ENCODE data around the gene MAP4K1. TPM values are rescaled to one million over a fixed set of nuclear protein-coding genes. Genes with fewer than 3 reads are reported as not detected.

The MAP4K1 gene
- total and polyA plus RNA-seq, 2 of the 13 experiments (the other 11 are each of a cell fraction or from before 2014, with no cell fraction given) = 0.24 to 0.89 TPM

DNA sequence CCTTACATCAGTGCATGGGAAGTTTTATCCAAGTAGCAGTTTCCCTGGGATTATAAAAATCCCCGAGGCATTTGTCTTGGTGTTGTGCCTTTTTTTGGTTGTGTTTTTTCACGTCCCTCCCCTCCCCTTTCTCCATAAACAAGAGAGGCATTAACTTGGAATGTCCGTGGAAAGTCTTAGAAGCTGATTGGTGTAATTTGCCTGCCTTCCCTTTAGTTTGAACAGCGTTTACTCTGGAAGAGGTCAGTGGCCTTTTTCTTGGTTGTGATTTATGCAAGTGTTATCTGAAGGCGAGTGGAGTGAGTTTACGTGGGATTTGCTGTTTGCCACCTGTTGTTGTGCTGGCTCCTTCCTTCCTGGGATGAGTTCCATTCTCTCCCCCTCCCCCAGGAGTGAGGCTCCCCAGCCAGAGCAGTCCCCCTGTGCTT, 36.9 kb upstream of the MAP4K1 start:
- H3K4me3 ChIP-seq (replicated peaks in 1 of 3; ENCODE audit: insufficient read depth in 1 of 3, low read depth in 2 of 3, low read length in 3 of 3) = no peak overlapping the region
- CTCF ChIA-PET (ENCODE audit: low intra/inter-chr PET ratio, low total read pairs) = no interaction called here
- peaks cover 5 to 26% of the 10 kb centered on the region in 2 experiments; a peak in 4 of 5 replicates for H3K36me3 ChIP-seq (replicated peaks in 1 of 2; ENCODE audit: control insufficient read depth in 1 of 2, insufficient read depth in 2 of 2, low read length in 2 of 2)
- peaks cover 68% of the 10 kb centered on the region for H4K20me1 ChIP-seq (ENCODE audit: insufficient read depth, low read length)
- intact Hi-C loops (cut with micrococcal nuclease; ENCODE audit: unreplicated experiment) (loop anchor here (5.0 to 10.0 kb wide), 5 partner anchors 33 to 278 kb away; partner anchors contain the start of genes ECH1, MRPS12 and SARS2), in situ Hi-C loops (cut with HindIII; ENCODE audit: extremely low pct_ligation_motif_present, low pct_unique_long_range_greater_than_20kb) (loop anchor here (5.0 kb wide), 1 partner anchor 48 kb away; no protein-coding TSS in a partner anchor)
- peak overlapping the region; percentile 43 for H3K27ac ChIP-seq (ENCODE audit: extremely low read length, insufficient read depth, low read length)
- WGBS (ENCODE audit: low lambda C conversion rate) = 47% methylated on average over 6 of the region's 6 CpGs
- peak; percentile 49; the same call in 1 of the 2 replicates for TF ChIP-seq RBFOX2 (IDR thresholded peaks at IDR 0.05; ENCODE audit: low read depth, low read length)
- no peak for TF ChIP-seq PTBP1 (IDR thresholded peaks at IDR 0.05; ENCODE audit: low read depth, low read length, poor library complexity, severe bottlenecking)
- TF ChIP-seq GATAD2A (CRISPR knock-in tag; IDR thresholded peaks at IDR 0.05) = peak; percentile 33; the same call in 1 of the 2 replicates
- TF ChIP-seq NFIB (CRISPR knock-in tag; IDR thresholded peaks at IDR 0.05; ENCODE audit: borderline replicate concordance) = no peak
- 0 out of 2 replicates have a peak, but pooled peaks have one; percentile 25 for TF ChIP-seq HMG20A (CRISPR knock-in tag; IDR thresholded peaks at IDR 0.05; ENCODE audit: borderline replicate concordance)
- peaks cover 96% of the 10 kb centered on the region for H3K79me2 ChIP-seq (ENCODE audit: insufficient read depth, low read length)
- DNase-seq (ENCODE audit: low spot score) = no peak
- H3K27me3 ChIP-seq (ENCODE audit: control insufficient read depth in 1 of 2, insufficient read depth in 2 of 2, low read length in 2 of 2) = no peaks in the 10 kb centered on the region; a peak in 1 of 5 replicates
- H3K4me2 ChIP-seq (ENCODE audit: low read depth, low read length) = peak overlapping the region; percentile 94
- BruUV-seq (replicated peaks) = no TSS peak
- POLR2A ChIA-PET = interaction anchor here (0.6 to 3.8 kb wide), 2 partner anchors 32 to 46 kb away, joined by 3 to 28 read pairs; no protein-coding TSS in a partner anchor
- H3K4me1 ChIP-seq (ENCODE audit: insufficient read depth, low read length) = peaks cover 92% of the 10 kb centered on the region
- ATAC-seq = no peak
- no peaks in the 10 kb centered on the region for H3K9me3 ChIP-seq (ENCODE audit: low read length)
- FAIRE-seq = no peak
- peak overlapping the region; percentile 31; the same call in 1 of the 2 replicates for H3K9ac ChIP-seq (ENCODE audit: insufficient read depth, low read depth, low read length)
- H2AFZ ChIP-seq (ENCODE audit: low read length) = no peak overlapping the region

- Histone ChIP-seq H3K36me3 (replicated peaks in 1 of 2; ENCODE audit: control insufficient read depth in 1 of 2, insufficient read depth in 2 of 2, low read length in 2 of 2) (peaks cover 5 to 26% of the 10 kb centered on the region in 2 experiments; a peak in 4 of 5 replicates), H3K79me2 (ENCODE audit: insufficient read depth, low read length) (peaks cover 96% of the 10 kb centered on the region), H3K9ac (ENCODE audit: insufficient read depth, low read depth, low read length) (peak overlapping the region; percentile 99), H3K9me3 (ENCODE audit: low read length) (no peaks in the 10 kb centered on the region), H3K4me1 (ENCODE audit: insufficient read depth, low read length) (peaks cover 77% of the 10 kb centered on the region), H3K27ac (ENCODE audit: extremely low read length, insufficient read depth, low read length) (peak overlapping the region; percentile 92), H3K27me3 (ENCODE audit: control insufficient read depth in 1 of 2, insufficient read depth in 2 of 2, low read length in 2 of 2) (peaks cover 0 to 4% of the 10 kb centered on the region in 2 experiments; a peak in 1 of 5 replicates), H4K20me1 (ENCODE audit: insufficient read depth, low read length) (peaks cover 53% of the 10 kb centered on the region), H3K4me3 (replicated peaks in 1 of 3; ENCODE audit: insufficient read depth in 1 of 3, low read depth in 2 of 3, low read length in 3 of 3) (peak overlapping the region; percentile 12 to 49 (median 17); a peak in 4 of 6 replicates), H3K4me2 (ENCODE audit: low read depth, low read length) (peak overlapping the region; percentile 94), H2AFZ (ENCODE audit: low read length) (no peak overlapping the region)
- DNase-seq (ENCODE audit: low spot score) (peak; percentile 85), FAIRE-seq (peak; percentile 88), ATAC-seq (peak; percentile 64)
- in situ Hi-C loops (cut with HindIII; ENCODE audit: extremely low pct_ligation_motif_present, low pct_unique_long_range_greater_than_20kb) (no loop called here), intact Hi-C loops (cut with micrococcal nuclease; ENCODE audit: unreplicated experiment) (loop anchor here (5.0 to 10.0 kb wide), 4 partner anchors 34 to 182 kb away; partner anchors contain the start of gene ECH1)
- TSS peak; percentile 13 for BruUV-seq (replicated peaks)
- ChIA-PET CTCF (ENCODE audit: low intra/inter-chr PET ratio, low total read pairs) (no interaction called here), POLR2A (interaction anchor here (0.9 to 3.8 kb wide), 8 partner anchors 9 to 277 kb away, joined by 3 to 28 read pairs (median 4); partner anchors contain the start of genes ECH1, MRPS12 and SARS2)
- WGBS (ENCODE audit: low lambda C conversion rate) = 1% methylated on average over 7 of the region's 7 CpGs
- no peak for TF ChIP-seq ZNF354B (CRISPR knock-in tag; IDR thresholded peaks at IDR 0.05)
- no peak for TF ChIP-seq HNRNPUL1 (IDR thresholded peaks at IDR 0.05; ENCODE audit: low read depth, low read length)
- TF ChIP-seq GLI4 (CRISPR knock-in tag; IDR thresholded peaks at IDR 0.05; ENCODE audit: borderline replicate concordance) = no peak
- 0 out of 2 replicates have a peak, but pooled peaks have one; percentile 12 for TF ChIP-seq ARID3A (IDR thresholded peaks at IDR 0.05; ENCODE audit: low read depth, low read length)
- peak; percentile 66 for TF ChIP-seq ONECUT2 (CRISPR knock-in tag; IDR thresholded peaks at IDR 0.05)
- no peak for TF ChIP-seq ZNF850 (CRISPR knock-in tag; conservative IDR thresholded peaks at IDR 0.05)
- peak; percentile 37; the same call in 1 of the 2 replicates for TF ChIP-seq ZNF746 (CRISPR knock-in tag; IDR thresholded peaks at IDR 0.05)
- TF ChIP-seq, protein P1, sequence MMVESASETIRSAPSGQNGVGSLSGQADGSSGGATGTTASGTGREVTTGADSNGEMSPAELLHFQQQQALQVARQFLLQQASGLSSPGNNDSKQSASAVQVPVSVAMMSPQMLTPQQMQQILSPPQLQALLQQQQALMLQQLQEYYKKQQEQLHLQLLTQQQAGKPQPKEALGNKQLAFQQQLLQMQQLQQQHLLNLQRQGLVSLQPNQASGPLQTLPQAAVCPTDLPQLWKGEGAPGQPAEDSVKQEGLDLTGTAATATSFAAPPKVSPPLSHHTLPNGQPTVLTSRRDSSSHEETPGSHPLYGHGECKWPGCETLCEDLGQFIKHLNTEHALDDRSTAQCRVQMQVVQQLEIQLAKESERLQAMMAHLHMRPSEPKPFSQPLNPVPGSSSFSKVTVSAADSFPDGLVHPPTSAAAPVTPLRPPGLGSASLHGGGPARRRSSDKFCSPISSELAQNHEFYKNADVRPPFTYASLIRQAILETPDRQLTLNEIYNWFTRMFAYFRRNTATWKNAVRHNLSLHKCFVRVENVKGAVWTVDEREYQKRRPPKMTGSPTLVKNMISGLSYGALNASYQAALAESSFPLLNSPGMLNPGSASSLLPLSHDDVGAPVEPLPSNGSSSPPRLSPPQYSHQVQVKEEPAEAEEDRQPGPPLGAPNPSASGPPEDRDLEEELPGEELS (CRISPR knock-in tag; IDR thresholded peaks at IDR 0.05) = 0 out of 2 replicates have a peak, but pooled peaks have one; percentile 50
Measured at GRCh38 chr19:38653028-38653571, 35.3 kb upstream of the MAP4K1 start.

Measured in HepG2 (cell line).